MM.1S (cell line): ENCODE results near the gene TFEB.

Experiments used
- CTCF ChIP-seq: fragments of 300-600 bp; sonication (generic); IDR thresholded peaks from 2 replicates; pipeline ENCODE4 v1.5.1; 2016; ENCODE audit warnings: antibody characterized with exemption, low read length, mixed read lengths
- EZH2 ChIP-seq: fragments of 300-600 bp; sonication (generic); optimal IDR thresholded peaks from 2 replicates; pipeline ENCODE3; 2017; ENCODE audit warnings: low read depth, mild to moderate bottlenecking, antibody characterized with exemption, low read length, mixed read lengths

DNA sequence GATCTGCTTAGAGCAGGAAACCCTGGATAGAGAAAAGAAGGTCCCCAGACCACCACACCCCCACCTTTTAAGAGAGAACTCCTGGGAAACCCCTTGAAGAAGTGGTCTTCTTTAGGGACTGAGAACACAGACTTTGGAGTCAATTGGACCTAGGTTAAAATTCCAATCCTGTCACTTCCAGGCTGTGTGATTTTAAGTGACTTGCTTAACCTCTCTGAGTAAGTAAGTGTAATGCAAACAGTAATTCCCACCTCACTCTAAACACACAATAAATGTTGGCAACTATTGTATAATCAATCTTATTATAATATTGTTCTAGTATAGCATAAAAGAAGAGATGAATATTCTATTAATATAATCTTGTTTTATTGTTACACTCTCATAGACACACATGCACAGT, 3.3 kb downstream of the TFEB start:
- TF ChIP-seq CTCF (no peak), EZH2 (no peak)
